Stomach (tissue), 4 donors: Measurements from ENCODE around the gene DNASE1L3.

Experiments
- CTCF ChIP-seq, 7 experiments: fragments of 450-650 bp in 4 of 7; fragments of 200-600 bp in 3 of 7; sonication (generic) in 3 of 7; IDR thresholded peaks; one replicate each; pipeline ENCODE4 v1.5.1; 2016 to 2019; ENCODE audit warnings: antibody characterized with exemption in 7 of 7, control low read depth in 2 of 7, mild to moderate bottlenecking in 1 of 7
- EP300 ChIP-seq: sonication (generic); formaldehyde crosslinking; IDR thresholded peaks from one replicate; pipeline ENCODE4 v1.6.1; 2017; ENCODE audit warnings: antibody characterized with exemption

DNA sequence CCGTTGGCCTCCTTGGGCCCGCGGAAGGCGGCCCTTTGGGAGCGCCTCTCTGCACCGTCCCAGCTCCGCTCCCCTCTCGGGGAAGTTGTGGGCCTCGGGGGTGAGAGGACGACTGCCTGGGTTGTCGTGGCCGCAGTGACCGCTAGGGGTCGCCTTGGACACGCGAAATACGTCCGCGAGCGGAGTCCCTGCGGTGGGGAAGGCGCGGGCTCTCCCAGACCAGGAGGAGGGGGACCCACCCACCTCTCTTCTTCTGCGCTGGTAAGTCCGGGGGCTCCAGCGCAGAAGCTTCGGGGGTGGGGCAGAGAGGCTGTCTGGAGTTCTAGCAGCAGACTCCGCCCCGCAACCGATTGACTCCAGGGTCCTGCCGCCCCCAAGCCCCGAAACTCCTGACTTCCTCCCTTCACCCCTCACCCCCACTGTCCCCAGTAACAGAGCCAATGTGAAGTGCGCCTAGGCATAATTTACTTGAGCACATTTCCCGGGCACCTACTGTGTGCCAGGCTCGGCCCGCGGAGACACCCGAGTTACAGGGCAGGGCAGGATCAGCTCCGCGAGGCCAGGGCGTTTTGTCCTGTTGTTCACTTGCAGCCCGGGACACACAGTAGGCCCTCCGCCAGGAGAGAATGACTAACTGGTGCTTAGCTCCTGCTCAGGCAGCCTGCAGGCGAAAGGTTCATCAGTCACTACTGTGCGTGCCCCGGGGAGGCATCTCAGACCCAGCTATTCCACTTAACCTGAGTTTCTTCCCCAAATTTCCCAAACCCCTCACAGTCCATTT lies 32.8 kb downstream of the DNASE1L3 start:
- TF ChIP-seq CTCF (IDR thresholded peaks at IDR 0.05): peak in 5 of 7 experiments; percentile 88 to 96 (median 91)
- TF ChIP-seq EP300: no peak
